Stimulated activated naive CD8-positive, alpha-beta T cell treated with anti-CD3 and anti-CD28 coated beads, Interleukin-15, amount 100 ng/mL, for 72 hours (primary cell): ENCODE measurements around the gene PTX4.
A peak's percentile ranks its signal among the peaks of the same experiment; 100 is the strongest.

Experiments used
- ATAC-seq: fragments of 150-1000 bp; cut with Tn5 transposase; 2 replicates; pipeline ENCODE4 v1.10.0; 2021; ENCODE audit warnings: mild to moderate bottlenecking, moderate library complexity
- DNase-seq, 2 donors: peaks; one replicate each; pipeline ENCODE4 v3.0.0; 2021 to 2022
- H3K27ac Mint-ChIP-seq, 2 donors: one replicate each; pipeline ENCODE4 v1.8.0; 2022; ENCODE audit warnings: mild to moderate bottlenecking in 2 of 2, mixed read lengths in 2 of 2, moderate library complexity in 2 of 2
- H3K27me3 Mint-ChIP-seq: one replicate; pipeline ENCODE4 v1.8.0; 2022; ENCODE audit warnings: mixed read lengths
- H3K4me1 Mint-ChIP-seq: one replicate; pipeline ENCODE4 v1.8.0; 2022; ENCODE audit warnings: mild to moderate bottlenecking, mixed read lengths
- H3K4me3 Mint-ChIP-seq, 2 donors: one replicate each; pipeline ENCODE4 v1.8.0; 2022; ENCODE audit warnings: mild to moderate bottlenecking in 2 of 2, mixed read lengths in 2 of 2, moderate library complexity in 1 of 2
- H3K9me3 Mint-ChIP-seq, 2 donors: one replicate each; pipeline ENCODE4 v1.8.0; 2022; ENCODE audit warnings: mixed read lengths in 2 of 2

The PTX4 gene

DNA sequence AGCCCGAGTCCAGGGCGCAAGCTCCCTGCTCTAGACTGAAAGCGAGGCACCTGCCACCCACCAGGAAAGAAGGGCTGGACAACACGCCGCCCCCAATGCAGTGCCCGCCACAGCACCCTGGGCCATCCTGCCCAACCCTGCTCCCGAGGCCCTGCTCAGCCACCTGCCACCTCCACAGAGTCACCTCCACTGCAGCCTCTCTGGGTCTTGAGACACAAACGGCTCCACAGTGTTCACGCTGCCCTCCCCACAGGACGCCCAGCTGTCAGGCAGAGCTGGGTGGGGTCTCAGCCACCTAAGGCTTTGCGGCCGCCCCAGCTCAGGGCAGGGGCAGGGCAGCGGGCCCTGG is 23.2 kb downstream of the PTX4 start:
- no peaks in the 10 kb centered on the region for H3K9me3 Mint-ChIP-seq
- peaks cover 28% of the 10 kb centered on the region for H3K4me1 Mint-ChIP-seq
- H3K27ac Mint-ChIP-seq = peak overlapping the region in 1 of 2 donors; percentile 42
- no peak for DNase-seq
- ATAC-seq = no peak
- no peak overlapping the region for H3K4me3 Mint-ChIP-seq
- H3K27me3 Mint-ChIP-seq = no peaks in the 10 kb centered on the region

GRCh38 chr16:1464894-1465566 is 23.7 kb downstream of the PTX4 start:
- peak overlapping the region in 1 of 2 donors; percentile 2 for H3K27ac Mint-ChIP-seq
- H3K4me1 Mint-ChIP-seq = peaks cover 23% of the 10 kb centered on the region
- no peak for ATAC-seq
- no peak for DNase-seq
- no peaks in the 10 kb centered on the region for H3K27me3 Mint-ChIP-seq
- H3K9me3 Mint-ChIP-seq = no peaks in the 10 kb centered on the region
- no peak overlapping the region for H3K4me3 Mint-ChIP-seq

DNA sequence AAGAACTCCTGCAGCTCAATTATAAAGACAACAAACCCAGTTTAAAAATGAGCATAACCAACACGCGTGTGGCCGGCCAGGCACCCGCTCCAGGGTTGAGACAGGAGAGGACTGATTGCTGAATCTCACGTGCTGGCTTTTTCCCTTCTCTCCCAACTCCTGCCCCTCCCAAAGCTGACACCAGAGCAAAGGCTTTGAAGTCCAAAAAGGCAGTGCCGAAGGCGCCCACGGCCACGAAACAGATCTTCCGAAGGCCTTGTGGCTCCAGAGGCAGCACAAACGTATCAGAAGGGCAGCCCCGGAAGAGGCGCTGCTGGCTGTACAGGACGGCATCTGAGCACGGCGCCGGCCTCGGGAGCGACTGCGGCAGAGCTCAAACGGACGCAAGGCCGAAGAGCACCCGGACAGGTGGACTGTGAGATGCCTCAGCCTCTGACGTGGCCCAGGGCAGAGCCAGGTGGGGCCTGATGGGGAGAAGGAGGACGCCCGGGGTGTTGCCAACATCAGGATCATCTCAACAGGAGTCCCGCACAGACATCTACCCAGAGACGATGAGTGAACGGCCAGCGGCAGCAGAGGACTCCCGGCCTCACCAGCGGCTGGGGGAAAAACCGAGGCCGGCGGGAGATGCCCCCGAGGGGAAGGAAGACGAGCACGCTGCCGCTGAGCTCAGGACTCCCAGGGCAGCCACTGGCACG is 24.4 kb downstream of the PTX4 start:
- ATAC-seq = no peak
- Mint-ChIP-seq H3K27me3 (no peaks in the 10 kb centered on the region), H3K9me3 (no peaks in the 10 kb centered on the region), H3K4me1 (peaks cover 18% of the 10 kb centered on the region), H3K4me3 (no peak overlapping the region), H3K27ac (peak overlapping the region in 1 of 2 donors; percentile 27)
- no peak for DNase-seq

GRCh38 chr16:1461146-1461545 is 27.6 kb downstream of the PTX4 start:
- peaks cover 14% of the 10 kb centered on the region for H3K4me1 Mint-ChIP-seq
- no peaks in the 10 kb centered on the region for H3K9me3 Mint-ChIP-seq
- H3K4me3 Mint-ChIP-seq = no peak overlapping the region
- ATAC-seq (no peak), DNase-seq (no peak)
- no peaks in the 10 kb centered on the region for H3K27me3 Mint-ChIP-seq
- H3K27ac Mint-ChIP-seq = no peak overlapping the region

GRCh38 chr16:1460602-1461138 is 28.1 kb downstream of the PTX4 start:
- DNase-seq (no peak), ATAC-seq (no peak)
- H3K27me3 Mint-ChIP-seq = no peaks in the 10 kb centered on the region
- H3K9me3 Mint-ChIP-seq = no peaks in the 10 kb centered on the region
- peaks cover 14% of the 10 kb centered on the region for H3K4me1 Mint-ChIP-seq
- H3K27ac Mint-ChIP-seq = no peak overlapping the region
- no peak overlapping the region for H3K4me3 Mint-ChIP-seq

DNA sequence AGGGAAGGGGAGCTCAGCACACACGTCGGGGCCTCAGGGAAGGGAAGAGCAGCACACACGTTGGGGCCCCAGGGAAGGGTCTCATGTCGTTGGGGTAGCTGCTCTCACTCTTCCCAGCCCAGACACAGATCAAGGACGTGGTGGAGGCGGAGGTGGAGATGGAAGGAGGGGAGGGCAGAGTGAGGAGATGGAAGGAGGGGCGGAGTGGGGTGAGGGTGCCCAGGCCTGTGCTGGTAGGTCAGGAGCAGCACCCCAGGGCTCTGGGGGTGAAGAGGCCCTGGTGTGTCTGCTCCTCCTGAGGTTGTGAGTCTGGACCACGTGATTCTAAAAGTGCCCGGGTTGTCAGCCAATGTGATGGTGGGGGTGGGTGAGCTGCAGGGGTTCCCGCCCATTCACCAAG is 28.8 kb downstream of the PTX4 start:
- no peaks in the 10 kb centered on the region for H3K9me3 Mint-ChIP-seq
- no peak overlapping the region for H3K4me3 Mint-ChIP-seq
- H3K4me1 Mint-ChIP-seq = peaks cover 13% of the 10 kb centered on the region
- ATAC-seq = no peak
- DNase-seq = no peak
- H3K27ac Mint-ChIP-seq = no peak overlapping the region
- no peaks in the 10 kb centered on the region for H3K27me3 Mint-ChIP-seq

DNA sequence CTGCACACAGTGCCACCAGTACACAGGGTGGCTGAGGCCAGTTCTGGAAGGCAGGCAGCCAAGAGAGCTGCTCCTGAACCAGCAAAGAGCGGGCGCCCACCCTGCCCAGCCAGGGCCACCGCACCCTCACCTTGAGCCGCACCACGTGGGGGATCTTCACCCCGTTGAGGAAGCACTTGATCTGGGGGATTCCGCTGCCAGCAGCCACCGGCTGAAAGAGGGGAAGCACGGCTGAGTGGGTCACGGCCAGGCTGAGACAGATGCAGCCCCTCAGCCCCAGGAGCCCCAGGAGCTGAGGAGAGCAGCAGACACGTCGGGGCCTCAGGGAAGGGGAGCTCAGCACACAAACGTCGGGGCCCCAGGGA is 29.8 kb downstream of the PTX4 start:
- no peak for ATAC-seq
- Mint-ChIP-seq H3K27ac (peak overlapping the region; percentile 80), H3K4me3 (no peak overlapping the region), H3K27me3 (no peaks in the 10 kb centered on the region), H3K9me3 (no peaks in the 10 kb centered on the region), H3K4me1 (peaks cover 9% of the 10 kb centered on the region)
- no peak for DNase-seq

DNA sequence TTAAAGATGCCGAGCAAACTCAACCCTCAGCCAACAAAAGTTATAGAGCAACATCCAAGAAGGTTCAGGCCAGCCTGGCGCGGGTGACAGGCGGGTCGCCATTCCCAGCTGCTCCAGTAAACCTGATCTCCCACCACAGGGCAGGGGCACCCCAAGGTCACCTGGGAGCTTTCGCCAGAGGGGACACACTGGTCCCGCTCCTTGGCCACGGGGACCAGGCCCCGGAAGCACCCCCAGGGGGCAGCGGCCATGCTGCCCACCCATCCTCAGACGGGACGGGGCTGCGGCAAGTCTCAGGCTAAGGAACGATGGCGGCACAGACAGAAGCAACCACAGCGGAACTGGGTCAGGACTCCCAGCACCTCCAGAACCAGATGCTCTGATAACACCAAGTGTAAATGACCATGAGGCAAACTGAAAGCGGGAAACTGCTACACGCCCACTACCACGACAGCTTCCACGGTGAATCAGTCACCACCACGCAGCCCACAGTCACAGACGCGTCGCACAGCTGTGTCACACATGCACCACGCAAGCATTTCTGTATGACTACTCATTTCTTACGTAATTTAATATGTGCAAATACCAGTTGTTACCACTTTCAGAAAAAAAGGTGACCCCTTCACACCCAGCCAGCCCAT is 30.3 kb downstream of the PTX4 start:
- Mint-ChIP-seq H3K27me3 (no peaks in the 10 kb centered on the region), H3K4me3 (no peak overlapping the region), H3K27ac (peak overlapping the region; percentile 80), H3K9me3 (no peaks in the 10 kb centered on the region), H3K4me1 (peaks cover 9% of the 10 kb centered on the region)
- peak in 1 of 2 donors; percentile 50 for DNase-seq
- ATAC-seq = peak; percentile 84

- no peaks in the 10 kb centered on the region for H3K27me3 Mint-ChIP-seq
- no peak overlapping the region for H3K27ac Mint-ChIP-seq
Observed at GRCh38 chr16:1457489-1458245, 31.1 kb downstream of the PTX4 start.

DNA sequence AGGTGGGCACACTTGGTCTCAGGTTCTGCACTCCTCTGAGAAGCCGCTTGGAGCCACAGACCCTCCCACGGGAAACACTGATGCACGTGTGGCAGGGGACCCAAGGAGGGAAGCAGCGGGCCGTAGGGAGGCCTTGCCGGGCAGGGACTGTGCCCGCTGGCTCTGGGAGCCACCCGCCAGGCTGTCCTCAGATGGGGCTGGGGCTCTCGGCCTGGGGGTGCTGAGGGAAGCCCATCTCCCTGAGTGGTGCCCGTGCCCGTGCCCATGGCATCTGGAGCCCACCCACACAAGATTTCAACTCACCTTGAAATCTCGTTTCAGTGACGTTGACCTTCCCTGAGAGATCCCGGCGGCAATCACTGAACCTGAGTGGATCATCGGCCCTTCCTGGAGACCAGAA is 31.8 kb downstream of the PTX4 start:
- Mint-ChIP-seq H3K27me3 (no peaks in the 10 kb centered on the region), H3K9me3 (no peaks in the 10 kb centered on the region), H3K4me1 (peaks cover 9% of the 10 kb centered on the region), H3K27ac (no peak overlapping the region), H3K4me3 (no peak overlapping the region)
- no peak for ATAC-seq
- no peak for DNase-seq

More at GRCh38 chr16:1457489-1458245, 31.1 kb downstream of the PTX4 start:
- Mint-ChIP-seq H3K4me1 (peaks cover 9% of the 10 kb centered on the region), H3K4me3 (no peak overlapping the region), H3K9me3 (no peaks in the 10 kb centered on the region)
- DNase-seq (no peak), ATAC-seq (no peak)

DNA sequence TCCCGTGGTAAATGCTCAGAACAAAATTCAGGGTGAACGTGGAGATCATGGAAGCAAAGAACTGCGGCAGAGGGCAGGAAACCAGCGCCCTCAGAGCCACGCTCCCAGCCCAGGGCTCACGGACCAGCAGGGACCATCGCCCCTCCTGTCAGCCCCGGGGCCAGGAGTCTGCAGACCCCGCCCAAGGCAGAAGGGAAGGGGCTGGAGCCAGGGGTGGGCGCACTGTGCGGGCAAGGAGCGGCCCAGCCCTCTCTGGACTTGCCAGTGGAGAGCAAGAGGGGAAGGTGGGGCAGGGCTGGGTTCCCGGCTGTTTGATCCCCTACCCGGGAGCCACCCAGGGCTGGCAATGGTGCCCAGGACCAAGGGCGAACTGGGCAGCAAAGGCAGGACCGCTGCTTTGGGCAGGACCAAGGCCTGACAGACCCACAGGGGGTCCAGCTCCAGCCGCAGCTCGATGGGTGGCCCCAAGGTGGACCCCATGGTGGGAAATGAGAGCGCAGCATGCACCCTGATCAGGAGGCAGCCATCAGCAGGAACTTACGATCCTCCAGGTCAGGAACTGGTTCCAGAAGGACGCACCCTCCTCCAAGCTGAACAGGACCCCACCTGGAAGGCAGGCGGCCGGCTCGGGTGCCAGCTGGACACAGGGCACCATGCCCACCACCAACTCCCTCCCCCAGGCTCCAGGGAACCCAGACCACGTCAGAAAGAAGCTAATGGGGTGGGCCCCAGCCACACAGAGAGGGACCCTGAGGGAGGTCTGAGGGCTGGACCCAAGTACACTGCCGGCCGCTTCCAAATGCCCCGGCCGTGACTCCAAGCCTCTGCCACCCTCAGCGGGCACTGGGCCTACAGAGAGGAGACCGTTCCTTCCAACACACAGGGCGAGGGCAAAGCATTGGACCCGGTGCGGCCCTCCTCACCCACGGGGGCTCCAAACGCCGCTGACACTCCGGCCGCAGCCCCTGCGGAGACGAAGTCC is 33.3 kb downstream of the PTX4 start:
- no peaks in the 10 kb centered on the region for H3K27me3 Mint-ChIP-seq
- H3K4me1 Mint-ChIP-seq = peaks cover 14% of the 10 kb centered on the region
- H3K9me3 Mint-ChIP-seq = no peaks in the 10 kb centered on the region
- H3K4me3 Mint-ChIP-seq = no peak overlapping the region
- DNase-seq (no peak), ATAC-seq (no peak)
- H3K27ac Mint-ChIP-seq = no peak overlapping the region

DNA sequence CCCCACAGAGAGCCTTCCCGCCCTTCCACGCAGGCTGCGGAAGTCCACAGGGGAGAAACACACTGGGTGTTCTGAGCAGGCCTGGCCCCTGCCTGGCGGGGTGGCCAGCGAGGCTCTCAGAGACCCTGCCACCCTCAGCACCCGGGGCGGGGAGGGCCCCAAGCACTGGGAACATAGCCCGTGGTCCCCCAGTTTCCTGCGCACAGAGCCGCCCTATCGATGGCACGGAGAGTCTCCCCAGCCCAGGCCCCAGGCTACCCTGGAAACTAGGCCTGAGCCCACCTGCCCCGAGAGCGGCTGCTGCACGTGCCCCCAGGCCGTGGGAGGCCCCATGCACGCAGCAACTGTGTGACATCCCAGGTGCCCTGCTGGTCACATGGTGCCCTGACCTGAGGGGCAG is 34.2 kb downstream of the PTX4 start:
- Mint-ChIP-seq H3K4me3 (no peak overlapping the region), H3K27ac (no peak overlapping the region), H3K9me3 (no peaks in the 10 kb centered on the region), H3K27me3 (no peaks in the 10 kb centered on the region), H3K4me1 (peaks cover 14% of the 10 kb centered on the region)
- ATAC-seq = no peak
- DNase-seq = no peak

- H3K9me3 Mint-ChIP-seq = no peaks in the 10 kb centered on the region
- no peak for ATAC-seq
Observed at GRCh38 chr16:1453316-1453715, 35.4 kb downstream of the PTX4 start.

DNA sequence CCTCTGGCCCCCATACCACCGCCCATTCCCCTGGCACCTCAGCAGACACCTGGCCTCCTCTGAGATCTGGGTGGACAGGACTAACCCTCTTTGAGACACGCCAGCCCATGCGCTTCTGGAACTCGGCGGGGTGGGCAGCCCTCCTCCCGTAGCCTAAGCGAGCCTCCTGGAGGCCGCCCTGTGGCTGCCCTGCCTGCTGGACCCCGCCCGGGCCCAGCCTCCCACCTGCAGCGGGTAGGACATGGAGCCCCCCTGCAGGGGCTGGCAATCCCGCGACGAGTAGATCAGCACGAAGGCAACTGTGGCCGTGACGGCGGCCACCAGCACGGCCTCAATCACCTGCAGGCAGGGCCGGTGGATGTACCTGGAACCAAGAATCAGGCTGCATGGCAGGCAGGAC is 36.2 kb downstream of the PTX4 start:
- H3K4me3 Mint-ChIP-seq = no peak overlapping the region
- H3K4me1 Mint-ChIP-seq = peaks cover 5% of the 10 kb centered on the region
- no peaks in the 10 kb centered on the region for H3K9me3 Mint-ChIP-seq
- ATAC-seq = no peak
- no peak for DNase-seq
- H3K27ac Mint-ChIP-seq = no peak overlapping the region
- no peaks in the 10 kb centered on the region for H3K27me3 Mint-ChIP-seq

More at GRCh38 chr16:1453316-1453715, 35.4 kb downstream of the PTX4 start:
- Mint-ChIP-seq H3K27me3 (no peaks in the 10 kb centered on the region), H3K27ac (no peak overlapping the region), H3K4me1 (peaks cover 5% of the 10 kb centered on the region), H3K4me3 (no peak overlapping the region)
- no peak for DNase-seq
